ENCODE results near the gene QRSL1. TPM values are rescaled to one million over a fixed set of nuclear protein-coding genes. Genes with fewer than 3 reads are reported as not detected.

Gene QRSL1
- total RNA-seq, 1 experiment from 2014 or later: 13.4 TPM

DNA sequence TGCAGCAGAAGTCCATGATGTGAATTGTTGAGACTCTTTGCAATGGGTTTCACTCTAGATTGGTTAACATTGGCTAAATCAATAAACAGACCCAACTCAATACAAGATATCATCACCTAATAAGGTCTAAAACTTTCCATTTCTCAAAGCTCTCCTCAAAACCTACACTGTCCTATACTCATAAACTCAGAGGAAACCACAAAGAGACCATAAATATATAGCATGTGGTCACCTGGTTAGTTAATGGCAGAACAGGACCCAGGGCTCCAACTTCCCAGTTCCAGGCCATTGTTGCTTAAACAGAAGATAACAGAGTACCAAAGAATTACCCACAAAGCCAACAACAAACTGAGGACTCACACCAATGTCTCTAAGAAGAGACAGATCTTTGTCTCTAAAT is 12.1 kb upstream of the QRSL1 start:
- DNase-seq: no peak
- Histone ChIP-seq H3K4me1 (replicated peaks; ENCODE audit: insufficient read depth) (no peaks in the 10 kb centered on the region), H2AFZ (no peak overlapping the region), H3K9me2 (ENCODE audit: insufficient read depth) (no peaks in the 10 kb centered on the region), H3K4me3 (no peak overlapping the region), H3K27me3 (ENCODE audit: insufficient read depth, low read depth) (no peaks in the 10 kb centered on the region), H3K36me3 (ENCODE audit: low read depth) (0 out of 2 replicates have a peak, but pooled peaks cover 10% of the 10 kb centered on the region), H3K9me3 (ENCODE audit: insufficient read depth, low read depth) (peaks cover 3% of the 10 kb centered on the region; the same call in 1 of the 2 replicates), H3F3A (ENCODE audit: insufficient read depth, low read depth) (no peaks in the 10 kb centered on the region), H3K79me2 (ENCODE audit: low read depth) (no peaks in the 10 kb centered on the region), H4K20me1 (ENCODE audit: insufficient read depth) (no peaks in the 10 kb centered on the region), H3K27ac (no peak overlapping the region), H3K4me2 (no peak overlapping the region)
- no TSS peak for BruUV-seq (replicated peaks)
- intact Hi-C loops (cut with micrococcal nuclease; ENCODE audit: unreplicated experiment): no loop called here
- CTCF ChIA-PET: no interaction called here
- TF ChIP-seq, protein P1, sequence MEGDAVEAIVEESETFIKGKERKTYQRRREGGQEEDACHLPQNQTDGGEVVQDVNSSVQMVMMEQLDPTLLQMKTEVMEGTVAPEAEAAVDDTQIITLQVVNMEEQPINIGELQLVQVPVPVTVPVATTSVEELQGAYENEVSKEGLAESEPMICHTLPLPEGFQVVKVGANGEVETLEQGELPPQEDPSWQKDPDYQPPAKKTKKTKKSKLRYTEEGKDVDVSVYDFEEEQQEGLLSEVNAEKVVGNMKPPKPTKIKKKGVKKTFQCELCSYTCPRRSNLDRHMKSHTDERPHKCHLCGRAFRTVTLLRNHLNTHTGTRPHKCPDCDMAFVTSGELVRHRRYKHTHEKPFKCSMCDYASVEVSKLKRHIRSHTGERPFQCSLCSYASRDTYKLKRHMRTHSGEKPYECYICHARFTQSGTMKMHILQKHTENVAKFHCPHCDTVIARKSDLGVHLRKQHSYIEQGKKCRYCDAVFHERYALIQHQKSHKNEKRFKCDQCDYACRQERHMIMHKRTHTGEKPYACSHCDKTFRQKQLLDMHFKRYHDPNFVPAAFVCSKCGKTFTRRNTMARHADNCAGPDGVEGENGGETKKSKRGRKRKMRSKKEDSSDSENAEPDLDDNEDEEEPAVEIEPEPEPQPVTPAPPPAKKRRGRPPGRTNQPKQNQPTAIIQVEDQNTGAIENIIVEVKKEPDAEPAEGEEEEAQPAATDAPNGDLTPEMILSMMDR (conservative IDR thresholded peaks at IDR 0.05): no peak
- no peak for TF ChIP-seq EZH2 (IDR thresholded peaks at IDR 0.05; ENCODE audit: low read depth)
- POLR2A ChIA-PET (ENCODE audit: unreplicated experiment): no interaction called here

- intact Hi-C loops (cut with micrococcal nuclease; ENCODE audit: unreplicated experiment): no loop called here
- H3K27ac ChIP-seq: no peak overlapping the region
- no peaks in the 10 kb centered on the region for H4K20me1 ChIP-seq (ENCODE audit: insufficient read depth)
- H3K4me2 ChIP-seq: no peak overlapping the region
- no peak for TF ChIP-seq EZH2 (IDR thresholded peaks at IDR 0.05; ENCODE audit: low read depth)
- TF ChIP-seq, protein P1 (conservative IDR thresholded peaks at IDR 0.05): no peak
- ChIA-PET POLR2A (ENCODE audit: unreplicated experiment) (interaction anchor here (0.7 kb wide), 1 partner anchor 15 kb away, joined by 3 read pairs; no protein-coding TSS in a partner anchor), CTCF (no interaction called here)
- H3K36me3 ChIP-seq (ENCODE audit: low read depth): 0 out of 2 replicates have a peak, but pooled peaks cover 9% of the 10 kb centered on the region
- DNase-seq: no peak
- H3K9me3 ChIP-seq (ENCODE audit: insufficient read depth, low read depth): peaks cover 3% of the 10 kb centered on the region; the same call in 1 of the 2 replicates
- H3K27me3 ChIP-seq (ENCODE audit: insufficient read depth, low read depth): no peaks in the 10 kb centered on the region
- BruUV-seq (replicated peaks): no TSS peak
- no peaks in the 10 kb centered on the region for H3K79me2 ChIP-seq (ENCODE audit: low read depth)
- no peaks in the 10 kb centered on the region for H3F3A ChIP-seq (ENCODE audit: insufficient read depth, low read depth)
- no peak overlapping the region for H2AFZ ChIP-seq
- H3K4me3 ChIP-seq: no peak overlapping the region
- H3K9me2 ChIP-seq (ENCODE audit: insufficient read depth): no peaks in the 10 kb centered on the region
- H3K4me1 ChIP-seq (replicated peaks; ENCODE audit: insufficient read depth): no peaks in the 10 kb centered on the region
These were observed 11.5 kb upstream of the QRSL1 start for GRCh38 chr6:106617857-106618256.

DNA sequence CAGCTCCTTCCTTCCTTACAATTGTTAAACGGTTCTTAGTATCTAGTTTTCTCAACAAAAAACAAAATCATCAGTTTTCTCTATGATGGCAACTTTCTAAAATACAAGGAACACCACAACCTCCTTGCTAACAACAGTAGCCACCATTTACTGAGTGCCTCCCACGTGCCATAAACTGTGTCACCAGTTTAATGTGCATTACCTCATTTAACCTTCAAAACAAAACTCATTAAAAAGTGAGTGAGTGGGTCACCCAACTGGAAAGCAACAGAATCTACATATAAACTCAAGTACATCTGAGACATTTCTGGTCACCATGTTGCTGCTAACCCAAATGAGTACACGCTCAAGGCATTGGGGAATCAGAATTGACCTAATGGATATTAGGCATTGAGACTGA is 11.1 kb upstream of the QRSL1 start:
- H3K36me3 ChIP-seq (ENCODE audit: low read depth): 0 out of 2 replicates have a peak, but pooled peaks cover 5% of the 10 kb centered on the region
- DNase-seq: no peak
- H4K20me1 ChIP-seq (ENCODE audit: insufficient read depth): no peaks in the 10 kb centered on the region
- H3K4me3 ChIP-seq: no peak overlapping the region
- peaks cover 3% of the 10 kb centered on the region; the same call in 1 of the 2 replicates for H3K9me3 ChIP-seq (ENCODE audit: insufficient read depth, low read depth)
- TF ChIP-seq, protein P1 (conservative IDR thresholded peaks at IDR 0.05): no peak
- no peak for TF ChIP-seq EZH2 (IDR thresholded peaks at IDR 0.05; ENCODE audit: low read depth)
- intact Hi-C loops (cut with micrococcal nuclease; ENCODE audit: unreplicated experiment): no loop called here
- H2AFZ ChIP-seq: no peak overlapping the region
- H3K9me2 ChIP-seq (ENCODE audit: insufficient read depth): no peaks in the 10 kb centered on the region
- H3K79me2 ChIP-seq (ENCODE audit: low read depth): no peaks in the 10 kb centered on the region
- POLR2A ChIA-PET (ENCODE audit: unreplicated experiment): interaction anchor here (0.7 kb wide), 1 partner anchor 16 kb away, joined by 3 read pairs; no protein-coding TSS in a partner anchor
- BruUV-seq (replicated peaks): no TSS peak
- no peak overlapping the region for H3K27ac ChIP-seq
- H3K4me1 ChIP-seq (replicated peaks; ENCODE audit: insufficient read depth): no peaks in the 10 kb centered on the region
- no peak overlapping the region for H3K4me2 ChIP-seq
- H3F3A ChIP-seq (ENCODE audit: insufficient read depth, low read depth): no peaks in the 10 kb centered on the region
- H3K27me3 ChIP-seq (ENCODE audit: insufficient read depth, low read depth): no peaks in the 10 kb centered on the region
- CTCF ChIA-PET: no interaction called here

Data from PC-9 (cell line).